ENCODE results near the gene PIGC. TPM values are rescaled to one million over a fixed set of nuclear protein-coding genes. Genes with fewer than 3 reads are reported as not detected.

PIGC gene
- total and polyA plus RNA-seq, 7 donors: 15.3 to 37.4 (median 22.3) TPM

GRCh38 chr1:172487550-172487949 lies 43.7 kb upstream of the PIGC start:
- Histone ChIP-seq H3K4me3 (no peak overlapping the region), H3K27me3 (no peaks in the 10 kb centered on the region), H3K4me1 (no peaks in the 10 kb centered on the region), H3K9me3 (no peaks in the 10 kb centered on the region), H3K27ac (no peak overlapping the region), H3K36me3 (no peaks in the 10 kb centered on the region)
- TF ChIP-seq EP300 (IDR thresholded peaks at IDR 0.05) (no peak), POLR2A (IDR thresholded peaks at IDR 0.05) (no peak), CTCF (IDR thresholded peaks at IDR 0.05) (no peak), POLR2AphosphoS5 (IDR thresholded peaks at IDR 0.05) (no peak)
- WGBS, 2 donors: 63 to 87% methylated on average over 4 of the region's 4 CpGs
- intact Hi-C loops (cut with DNase I): no loop called here
- DNase-seq: no peak

GRCh38 chr1:172486805-172487454 lies 43.1 kb upstream of the PIGC start:
- DNase-seq: no peak
- Histone ChIP-seq H3K36me3 (no peaks in the 10 kb centered on the region), H3K27ac (no peak overlapping the region), H3K9me3 (no peaks in the 10 kb centered on the region), H3K4me3 (no peak overlapping the region), H3K4me1 (no peaks in the 10 kb centered on the region), H3K27me3 (no peaks in the 10 kb centered on the region)
- WGBS, 2 donors: 73 to 84% methylated on average over 3 of the region's 3 CpGs
- TF ChIP-seq POLR2AphosphoS5 (IDR thresholded peaks at IDR 0.05) (no peak), POLR2A (IDR thresholded peaks at IDR 0.05) (no peak), CTCF (IDR thresholded peaks at IDR 0.05) (no peak), EP300 (IDR thresholded peaks at IDR 0.05) (no peak)
- intact Hi-C loops (cut with DNase I): no loop called here

GRCh38 chr1:172485626-172486025 lies 41.8 kb upstream of the PIGC start:
- no peak overlapping the region for H3K27ac ChIP-seq
- WGBS, 2 donors: 73 to 74% methylated on average over 5 of the region's 5 CpGs
- intact Hi-C loops (cut with DNase I): no loop called here
- TF ChIP-seq POLR2A (IDR thresholded peaks at IDR 0.05) (no peak), POLR2AphosphoS5 (IDR thresholded peaks at IDR 0.05) (no peak), EP300 (IDR thresholded peaks at IDR 0.05) (no peak), CTCF (IDR thresholded peaks at IDR 0.05) (no peak)
- no peak for DNase-seq
- H3K4me3 ChIP-seq: no peak overlapping the region
- H3K4me1 ChIP-seq: peaks cover 0 to 3% (median 0%) of the 10 kb centered on the region in 4 donors
- no peaks in the 10 kb centered on the region for H3K9me3 ChIP-seq
- H3K36me3 ChIP-seq: no peaks in the 10 kb centered on the region
- H3K27me3 ChIP-seq: no peaks in the 10 kb centered on the region

GRCh38 chr1:172484252-172484651 lies 40.4 kb upstream of the PIGC start:
- Histone ChIP-seq H3K4me3 (no peak overlapping the region), H3K27ac (no peak overlapping the region), H3K27me3 (no peaks in the 10 kb centered on the region), H3K4me1 (peaks cover 0 to 11% (median 6%) of the 10 kb centered on the region in 4 donors), H3K9me3 (no peaks in the 10 kb centered on the region), H3K36me3 (no peaks in the 10 kb centered on the region)
- no peak for DNase-seq
- TF ChIP-seq CTCF (IDR thresholded peaks at IDR 0.05): no peak
- TF ChIP-seq POLR2A (IDR thresholded peaks at IDR 0.05): no peak
- no peak for TF ChIP-seq EP300 (IDR thresholded peaks at IDR 0.05)
- TF ChIP-seq POLR2AphosphoS5 (IDR thresholded peaks at IDR 0.05): no peak
- intact Hi-C loops (cut with DNase I): no loop called here

- no peaks in the 10 kb centered on the region for H3K9me3 ChIP-seq
- no peaks in the 10 kb centered on the region for H3K27me3 ChIP-seq
- no peak for TF ChIP-seq POLR2A (IDR thresholded peaks at IDR 0.05)
- no peak for TF ChIP-seq CTCF (IDR thresholded peaks at IDR 0.05)
- TF ChIP-seq EP300 (IDR thresholded peaks at IDR 0.05): no peak
- no peak for TF ChIP-seq POLR2AphosphoS5 (IDR thresholded peaks at IDR 0.05)
- H3K36me3 ChIP-seq: no peaks in the 10 kb centered on the region
- peaks cover 0 to 11% (median 6%) of the 10 kb centered on the region in 4 donors for H3K4me1 ChIP-seq
- intact Hi-C loops (cut with DNase I): no loop called here
- H3K4me3 ChIP-seq: no peak overlapping the region
- no peak for DNase-seq
- no peak overlapping the region for H3K27ac ChIP-seq
These were observed 39.6 kb upstream of the PIGC start for GRCh38 chr1:172483448-172483847.
